B cell (primary cell): Measurements from ENCODE around the gene SLC30A1. TPM values are rescaled to one million over a fixed set of nuclear protein-coding genes. Genes with fewer than 3 reads are reported as not detected.

Source experiments
- ATAC-seq: fragments of 200-7000 bp; cut with Tn5 transposase; one replicate; pipeline ENCODE4 v1.10.0; 2021; ENCODE audit warnings: low read depth, mild to moderate bottlenecking, moderate number of reproducible peaks, moderate library complexity
- CTCF ChIA-PET: fragments of 350-600 bp; sonication (Branson Sonifier 250); formaldehyde crosslinking; loops from one replicate; lab custom pipeline; 2021; ENCODE audit warnings: antibody characterized with exemption, inconsistent platforms; lab: Charles Lee
- POLR2A ChIA-PET: fragments of 350-600 bp; sonication (Branson Sonifier 250); formaldehyde crosslinking; loops from one replicate; lab custom pipeline; 2021; ENCODE audit warnings: antibody characterized with exemption; lab: Charles Lee
- DNase-seq: peaks from one replicate; pipeline ENCODE4 v3.0.0; 2013
- H2AFZ ChIP-seq: 2 replicates; pipeline ENCODE4 v1.6.1; 2012; ENCODE audit warnings: mild to moderate bottlenecking, low read depth, low read length; ENCODE audit not compliant: insufficient read depth, poor library complexity, severe bottlenecking
- H3K27ac ChIP-seq, 2 donors: 1 replicate in 1 of 2; 2 replicates in 1 of 2; pipeline ENCODE4 v1.5.1; 2012 to 2013; ENCODE audit warnings: low read length in 2 of 2, mild to moderate bottlenecking in 2 of 2, moderate library complexity in 1 of 2
- H3K27me3 ChIP-seq, 4 experiments: fragments of 200-600 bp in 1 of 4; sonication (generic) in 1 of 4; replicated peaks in 1 of 4; 1 replicate in 2 of 4; 2 replicates in 2 of 4; pipeline versions ENCODE4 v1.6.1 to v1.7.0; 2013 to 2016; ENCODE audit warnings: low read length in 3 of 4, mild to moderate bottlenecking in 2 of 4, mixed read lengths in 1 of 4, moderate library complexity in 1 of 4; ENCODE audit not compliant: insufficient read depth in 4 of 4, control insufficient read depth in 3 of 4; ENCODE audit errors: control extremely low read depth in 1 of 4
- H3K36me3 ChIP-seq, 2 experiments: replicated peaks in 1 of 2; 1 replicate in 1 of 2; 2 replicates in 1 of 2; pipeline versions ENCODE4 v1.6.1 to v1.7.1; 2013; ENCODE audit warnings: low read length in 1 of 2; ENCODE audit not compliant: insufficient read depth in 2 of 2, control insufficient read depth in 1 of 2; ENCODE audit errors: control extremely low read depth in 1 of 2, extremely low read depth in 1 of 2
- H3K4me1 ChIP-seq, 2 donors: fragments of 200-600 bp in 1 of 2; sonication (generic) in 1 of 2; 1 replicate in 1 of 2; 2 replicates in 1 of 2; pipeline versions ENCODE4 v1.5.1 to v1.6.1; 2013 to 2017; ENCODE audit warnings: low read length in 2 of 2; ENCODE audit not compliant: control insufficient read depth in 2 of 2, insufficient read depth in 2 of 2
- H3K4me2 ChIP-seq: replicated peaks from 2 replicates; pipeline ENCODE3; 2012; ENCODE audit warnings: mild to moderate bottlenecking, low read depth, low read length; ENCODE audit not compliant: poor library complexity, severe bottlenecking
- H3K4me3 ChIP-seq, 5 experiments: fragments of 200-600 bp in 1 of 5; sonication (generic) in 1 of 5; 1 replicate in 3 of 5; 2 replicates in 2 of 5; pipeline versions ENCODE4 v1.5.1 to v1.7.0; 2011 to 2016; ENCODE audit warnings: low read length in 4 of 5, mild to moderate bottlenecking in 4 of 5, low read depth in 2 of 5, control low read depth in 1 of 5, moderate library complexity in 1 of 5; ENCODE audit not compliant: insufficient read depth in 1 of 5; ENCODE audit errors: control extremely low read depth in 1 of 5, extremely low read depth in 1 of 5
- H3K79me2 ChIP-seq: fragments of 200-600 bp; sonication (generic); one replicate; pipeline ENCODE4 v1.6.0; 2016; ENCODE audit warnings: low read length; ENCODE audit not compliant: control insufficient read depth, insufficient read depth
- H3K9ac ChIP-seq: fragments of 200-600 bp; sonication (generic); 2 replicates; pipeline ENCODE4 v1.6.1; 2017; ENCODE audit warnings: mild to moderate bottlenecking, low read length, moderate library complexity
- H3K9me3 ChIP-seq, 3 donors: one replicate each; pipeline versions ENCODE4 v1.6.1 to v1.7.1; 2013; ENCODE audit warnings: low read length in 2 of 3; ENCODE audit not compliant: control insufficient read depth in 2 of 3, insufficient read depth in 1 of 3; ENCODE audit errors: control extremely low read depth in 1 of 3
- H4K20me1 ChIP-seq: 2 replicates; pipeline ENCODE4 v1.6.0; 2012; ENCODE audit warnings: mild to moderate bottlenecking, low read length; ENCODE audit not compliant: insufficient read depth, control insufficient read depth, poor library complexity, severe bottlenecking
- H3K27ac Mint-ChIP-seq: one replicate; pipeline ENCODE4 v1.8.0; 2021; ENCODE audit warnings: mixed read lengths
- H3K27me3 Mint-ChIP-seq: one replicate; pipeline ENCODE4 v1.8.0; 2021; ENCODE audit warnings: mixed read lengths
- H3K4me1 Mint-ChIP-seq: one replicate; pipeline ENCODE4 v1.8.0; 2021; ENCODE audit warnings: mixed read lengths
- H3K4me3 Mint-ChIP-seq: one replicate; pipeline ENCODE4 v1.8.0; 2021; ENCODE audit warnings: mixed read lengths
- H3K9me3 Mint-ChIP-seq: one replicate; pipeline ENCODE4 v1.8.0; 2022; ENCODE audit warnings: mixed read lengths; ENCODE audit not compliant: insufficient read depth
- CTCF ChIP-seq: fragments of 200-600 bp; IDR thresholded peaks from one replicate; pipeline ENCODE4 v1.8.0; 2022; ENCODE audit warnings: antibody characterized with exemption, mild to moderate bottlenecking
- EZH2 ChIP-seq: IDR thresholded peaks from 2 replicates; pipeline ENCODE4 v1.6.1; 2012; ENCODE audit warnings: borderline replicate concordance, low read depth, mild to moderate bottlenecking, moderate library complexity, low read length; ENCODE audit not compliant: insufficient read depth, poor library complexity, severe bottlenecking
- WGBS: methylation state at CpG from one replicate; pipeline ENCODE4 v1.1.5; 2013; ENCODE audit warnings: missing lambda C conversion rate; ENCODE audit not compliant: insufficient coverage; 5-methylcytosine and 5-hydroxymethylcytosine counted together
- intact Hi-C: fragments of 100-400 bp; cut with micrococcal nuclease; formaldehyde crosslinking; loops from one replicate; pipeline ENCODE4 v1.10.0; 2022
- polyA plus RNA-seq: library from polyadenylated mRNA; depleted of rRNA; stranded (reverse); fragments of >200 nt; gene quantifications from 2 replicates; pipeline ENCODE4 v1.2.3, GENCODE V29; 2012
- total RNA-seq, 2 donors: library from RNA; stranded (reverse); fragments of 120-200 nt in 1 of 2; gene quantifications; 1 replicate in 1 of 2; 2 replicates in 1 of 2; pipeline versions ENCODE4 v1.2.3 to v1.2.4, GENCODE V29; 2013 to 2022

SLC30A1 gene
- total and polyA plus RNA-seq, 2 donors (not counting 1 experiment from before 2014, with no cell fraction given), result 1.7 to 12.2 TPM

DNA sequence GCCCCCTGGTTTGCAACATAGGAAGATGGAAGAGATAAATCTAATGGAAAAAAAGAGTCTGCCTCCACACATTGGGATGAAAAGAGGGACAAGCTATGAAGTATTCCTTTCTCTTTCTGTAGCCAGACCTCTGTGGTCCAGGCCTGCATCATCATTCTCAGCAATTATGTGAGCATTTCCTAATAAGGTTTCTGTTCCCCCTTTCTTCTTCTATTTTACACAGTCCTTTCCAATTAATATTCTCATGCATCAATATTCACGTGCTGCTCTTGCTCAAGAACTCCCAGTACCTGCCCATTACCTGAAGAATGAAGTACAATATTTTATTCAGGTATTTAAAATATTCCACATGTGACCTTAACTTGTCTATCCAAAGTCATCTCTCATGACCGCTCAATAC, 8.2 kb upstream of the SLC30A1 start:
- no CpG with 5 or more reads among the region's 2 CpGs for WGBS
- Histone ChIP-seq H4K20me1 (no peaks in the 10 kb centered on the region), H3K27ac (no peak overlapping the region), H3K4me2 (no peak overlapping the region), H3K27me3 (no peaks in the 10 kb centered on the region), H2AFZ (no peak overlapping the region), H3K4me1 (peaks cover 9 to 16% of the 10 kb centered on the region in 2 donors), H3K4me3 (no peak overlapping the region), H3K36me3 (no peaks in the 10 kb centered on the region), H3K79me2 (no peaks in the 10 kb centered on the region), H3K9ac (no peak overlapping the region), H3K9me3 (no peaks in the 10 kb centered on the region)
- Mint-ChIP-seq H3K27me3 (peaks cover 5% of the 10 kb centered on the region), H3K4me3 (no peak overlapping the region), H3K4me1 (peaks cover 10% of the 10 kb centered on the region), H3K9me3 (no peaks in the 10 kb centered on the region), H3K27ac (no peak overlapping the region)
- CTCF ChIA-PET, result no interaction called here
- POLR2A ChIA-PET, result no interaction called here
- ATAC-seq (no peak), DNase-seq (no peak)
- TF ChIP-seq CTCF (no peak), EZH2 (no peak)
- intact Hi-C loops, result no loop called here

DNA sequence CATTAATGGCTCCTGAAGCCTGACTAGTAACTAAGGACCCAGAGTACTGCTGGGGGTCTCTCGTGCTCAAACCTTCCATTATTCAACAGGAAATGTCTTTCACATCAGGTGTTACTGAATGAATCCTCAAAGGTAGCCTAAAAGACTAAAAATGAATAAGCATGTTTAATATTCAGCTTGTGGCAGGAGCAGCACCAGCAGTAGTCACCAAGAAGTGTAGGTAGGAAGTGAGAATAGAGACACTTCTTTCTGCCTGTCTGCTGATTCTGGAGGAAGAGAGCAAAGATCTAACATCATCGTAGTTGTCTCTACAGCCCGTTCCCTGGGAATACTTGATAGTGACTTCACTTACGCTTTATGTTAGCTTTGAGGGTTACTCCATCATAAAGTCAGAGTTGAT, 7.6 kb upstream of the SLC30A1 start:
- no peaks in the 10 kb centered on the region for H3K79me2 ChIP-seq
- peaks cover 15 to 21% of the 10 kb centered on the region in 2 donors for H3K4me1 ChIP-seq
- no peaks in the 10 kb centered on the region for H4K20me1 ChIP-seq
- Mint-ChIP-seq H3K4me3 (no peak overlapping the region), H3K27ac (no peak overlapping the region), H3K4me1 (peaks cover 16% of the 10 kb centered on the region), H3K9me3 (no peaks in the 10 kb centered on the region), H3K27me3 (peaks cover 3% of the 10 kb centered on the region)
- DNase-seq (no peak), ATAC-seq (no peak)
- no peaks in the 10 kb centered on the region for H3K36me3 ChIP-seq
- intact Hi-C loops, result no loop called here
- H3K4me3 ChIP-seq, result no peak overlapping the region
- ChIA-PET CTCF (no interaction called here), POLR2A (no interaction called here)
- WGBS, result 33% methylated on average over 1 of the region's 4 CpGs
- no peaks in the 10 kb centered on the region for H3K27me3 ChIP-seq
- no peak overlapping the region for H2AFZ ChIP-seq
- no peak overlapping the region for H3K9ac ChIP-seq
- H3K27ac ChIP-seq, result no peak overlapping the region
- TF ChIP-seq CTCF (no peak), EZH2 (no peak)
- H3K9me3 ChIP-seq, result no peaks in the 10 kb centered on the region
- no peak overlapping the region for H3K4me2 ChIP-seq
